ENCODE measurements around the gene CCNY. TPM values are rescaled to one million over a fixed set of nuclear protein-coding genes. Genes with fewer than 3 reads are reported as not detected.

CCNY gene
- total RNA-seq, 2 donors from 2014 or later, result 31.6 to 54.0 TPM

DNA sequence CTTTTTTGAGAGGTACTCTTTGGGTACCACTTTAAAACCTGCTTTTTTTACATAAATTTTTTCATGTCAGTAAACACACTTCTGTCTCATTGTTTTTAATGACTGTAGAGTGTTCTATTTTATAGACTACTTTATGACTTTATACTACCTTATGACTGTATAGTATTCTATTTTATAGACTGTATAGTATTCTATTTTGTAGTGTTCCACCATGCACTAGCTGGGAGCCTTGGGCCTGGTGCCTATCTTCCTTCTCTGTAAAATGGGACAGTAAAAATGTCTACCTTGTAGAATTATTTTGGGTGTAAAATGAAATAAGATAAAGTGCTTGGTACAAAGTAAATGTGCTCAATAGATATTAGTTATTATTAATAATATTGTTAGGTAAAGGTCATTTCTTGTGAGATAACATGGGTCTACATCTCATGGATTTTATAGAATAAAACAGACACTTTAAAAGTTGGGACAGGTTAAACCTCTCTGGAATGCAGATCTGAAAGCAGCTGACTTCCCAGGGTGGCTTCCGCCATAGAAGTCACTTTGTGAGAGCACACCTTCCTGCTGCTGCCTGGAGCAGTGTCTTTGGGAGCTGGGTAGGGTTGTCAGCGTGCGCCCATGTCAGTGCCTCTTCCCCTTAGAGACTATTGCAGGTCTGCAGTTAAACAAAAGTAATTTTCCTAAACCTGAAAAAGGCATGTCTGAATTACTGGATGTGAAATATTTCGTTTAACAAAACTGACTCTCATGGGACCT is 31.0 kb downstream of the CCNY start:
- WGBS, result 94% methylated on average over 4 of the region's 4 CpGs
- intact Hi-C loops (cut with DNase I), result no loop called here
- no peak for DNase-seq (ENCODE audit: low spot score)
- H3K27ac ChIP-seq, result no peak overlapping the region
- no peak for TF ChIP-seq POLR2A (IDR thresholded peaks at IDR 0.05)
- TF ChIP-seq, protein P1, sequence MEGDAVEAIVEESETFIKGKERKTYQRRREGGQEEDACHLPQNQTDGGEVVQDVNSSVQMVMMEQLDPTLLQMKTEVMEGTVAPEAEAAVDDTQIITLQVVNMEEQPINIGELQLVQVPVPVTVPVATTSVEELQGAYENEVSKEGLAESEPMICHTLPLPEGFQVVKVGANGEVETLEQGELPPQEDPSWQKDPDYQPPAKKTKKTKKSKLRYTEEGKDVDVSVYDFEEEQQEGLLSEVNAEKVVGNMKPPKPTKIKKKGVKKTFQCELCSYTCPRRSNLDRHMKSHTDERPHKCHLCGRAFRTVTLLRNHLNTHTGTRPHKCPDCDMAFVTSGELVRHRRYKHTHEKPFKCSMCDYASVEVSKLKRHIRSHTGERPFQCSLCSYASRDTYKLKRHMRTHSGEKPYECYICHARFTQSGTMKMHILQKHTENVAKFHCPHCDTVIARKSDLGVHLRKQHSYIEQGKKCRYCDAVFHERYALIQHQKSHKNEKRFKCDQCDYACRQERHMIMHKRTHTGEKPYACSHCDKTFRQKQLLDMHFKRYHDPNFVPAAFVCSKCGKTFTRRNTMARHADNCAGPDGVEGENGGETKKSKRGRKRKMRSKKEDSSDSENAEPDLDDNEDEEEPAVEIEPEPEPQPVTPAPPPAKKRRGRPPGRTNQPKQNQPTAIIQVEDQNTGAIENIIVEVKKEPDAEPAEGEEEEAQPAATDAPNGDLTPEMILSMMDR (IDR thresholded peaks at IDR 0.05), result no peak
- no peak for TF ChIP-seq POLR2AphosphoS5 (IDR thresholded peaks at IDR 0.05)
- no peaks in the 10 kb centered on the region for H3K27me3 ChIP-seq (replicated peaks; ENCODE audit: insufficient read depth)
- no peaks in the 10 kb centered on the region for H3K9me3 ChIP-seq
- H3K36me3 ChIP-seq, result no peaks in the 10 kb centered on the region
- peaks cover 3% of the 10 kb centered on the region for H3K4me1 ChIP-seq (replicated peaks)
- H3K4me3 ChIP-seq, result no peak overlapping the region

DNA sequence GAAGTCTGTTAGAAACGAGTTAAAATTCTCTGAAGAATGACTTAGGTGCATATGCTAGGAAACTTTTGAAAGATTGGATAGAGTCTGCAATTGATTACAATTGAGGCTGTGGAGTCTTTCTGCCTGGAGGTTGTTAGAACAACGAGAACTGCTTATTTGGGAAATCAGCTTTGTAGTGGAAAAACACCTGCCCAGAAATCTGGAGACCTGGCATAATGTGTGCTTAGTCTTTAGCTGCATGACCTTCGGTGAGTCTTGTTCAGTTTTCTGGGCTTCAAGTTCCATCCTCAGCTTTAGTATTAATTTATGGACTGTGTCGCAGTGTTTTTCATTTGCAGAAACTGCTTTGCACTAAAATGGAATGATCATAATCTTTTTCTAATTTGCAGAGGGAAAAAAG is 31.7 kb downstream of the CCNY start:
- Histone ChIP-seq H3K27ac (no peak overlapping the region), H3K27me3 (replicated peaks; ENCODE audit: insufficient read depth) (no peaks in the 10 kb centered on the region), H3K4me1 (replicated peaks) (peaks cover 3% of the 10 kb centered on the region), H3K4me3 (no peak overlapping the region), H3K9me3 (no peaks in the 10 kb centered on the region), H3K36me3 (no peaks in the 10 kb centered on the region)
- no peak for DNase-seq (ENCODE audit: low spot score)
- WGBS, result 73% methylated on average over 4 of the region's 4 CpGs
- intact Hi-C loops (cut with DNase I), result no loop called here
- TF ChIP-seq, protein P1 (IDR thresholded peaks at IDR 0.05), result no peak
- no peak for TF ChIP-seq POLR2AphosphoS5 (IDR thresholded peaks at IDR 0.05)
- no peak for TF ChIP-seq POLR2A (IDR thresholded peaks at IDR 0.05)

DNA sequence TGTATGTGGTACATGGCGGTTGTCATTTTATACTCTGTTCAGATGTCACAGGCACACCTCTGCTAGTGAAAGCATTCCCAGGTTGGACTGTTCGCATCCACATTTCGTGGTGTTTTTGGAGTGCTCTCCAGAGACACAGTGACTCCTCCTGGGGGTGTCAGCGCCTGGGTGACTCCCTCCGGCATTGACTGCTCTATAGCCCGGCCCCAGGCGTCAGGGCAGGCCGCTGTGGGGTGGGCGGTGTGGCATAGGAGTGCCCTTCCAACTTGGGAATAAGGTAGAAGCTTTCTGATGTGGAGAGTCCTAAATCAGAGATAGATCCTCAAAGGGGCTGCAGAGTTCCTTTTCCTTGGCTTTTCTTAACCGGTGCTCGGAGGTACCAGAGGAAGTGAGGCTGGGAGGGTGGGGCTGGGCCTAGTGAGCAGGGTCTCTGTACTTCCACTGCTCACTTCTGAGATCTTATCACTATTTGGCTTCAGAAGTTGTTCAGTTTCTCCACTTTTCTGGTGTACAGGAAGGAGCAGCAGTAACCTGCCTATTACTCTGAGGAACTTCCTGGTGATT is 32.3 kb downstream of the CCNY start:
- Histone ChIP-seq H3K4me3 (no peak overlapping the region), H3K36me3 (no peaks in the 10 kb centered on the region), H3K9me3 (no peaks in the 10 kb centered on the region), H3K27me3 (replicated peaks; ENCODE audit: insufficient read depth) (no peaks in the 10 kb centered on the region), H3K4me1 (replicated peaks) (peaks cover 3% of the 10 kb centered on the region), H3K27ac (no peak overlapping the region)
- no peak for TF ChIP-seq POLR2A (IDR thresholded peaks at IDR 0.05)
- TF ChIP-seq, protein P1 (IDR thresholded peaks at IDR 0.05), result no peak
- TF ChIP-seq POLR2AphosphoS5 (IDR thresholded peaks at IDR 0.05), result no peak
- intact Hi-C loops (cut with DNase I), result no loop called here
- WGBS, result 75% methylated on average over 11 of the region's 11 CpGs
- no peak for DNase-seq (ENCODE audit: low spot score)

DNA sequence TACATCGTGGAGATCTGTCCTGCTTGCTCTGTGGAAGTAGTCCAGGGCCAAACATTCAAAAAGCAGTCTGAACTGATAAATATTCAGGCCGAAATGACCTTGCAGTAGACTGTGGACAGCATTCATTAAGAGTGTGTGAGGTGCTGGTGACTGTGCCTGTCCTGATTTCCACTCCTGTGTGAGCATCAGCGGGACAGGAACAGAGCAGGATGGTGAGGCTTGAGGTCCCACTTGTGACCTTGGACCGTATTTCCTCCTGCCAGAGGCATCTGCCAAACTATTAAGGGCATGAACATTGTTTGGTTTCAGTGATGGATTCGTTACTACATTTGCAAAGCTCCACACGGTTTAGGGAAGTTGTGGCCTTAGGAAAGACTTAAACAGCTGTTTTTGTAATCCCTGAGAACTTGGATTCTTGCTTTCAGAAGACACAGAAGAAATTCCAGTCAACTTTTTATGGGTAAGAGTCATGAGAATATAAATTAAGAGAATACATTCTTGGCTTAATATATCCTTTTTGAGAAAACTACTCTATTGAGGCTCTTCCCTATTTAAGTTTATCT is 32.8 kb downstream of the CCNY start:
- Histone ChIP-seq H3K4me1 (replicated peaks) (peaks cover 3% of the 10 kb centered on the region), H3K27ac (no peak overlapping the region), H3K9me3 (no peaks in the 10 kb centered on the region), H3K36me3 (no peaks in the 10 kb centered on the region), H3K4me3 (no peak overlapping the region), H3K27me3 (replicated peaks; ENCODE audit: insufficient read depth) (no peaks in the 10 kb centered on the region)
- intact Hi-C loops (cut with DNase I), result no loop called here
- WGBS, result 27% methylated on average over 6 of the region's 6 CpGs
- DNase-seq (ENCODE audit: low spot score), result no peak
- TF ChIP-seq, protein P1 (IDR thresholded peaks at IDR 0.05), result no peak
- no peak for TF ChIP-seq POLR2A (IDR thresholded peaks at IDR 0.05)
- no peak for TF ChIP-seq POLR2AphosphoS5 (IDR thresholded peaks at IDR 0.05)

Measured in prostate gland (tissue), 2 donors.